HG02623 (cell line): ENCODE data around the gene RNF223.
A peak's percentile ranks its signal among the peaks of the same experiment; 100 is the strongest.

Source experiments
- ATAC-seq: cut with Tn5 transposase; IDR thresholded peaks from one replicate; pipeline ENCODE4 v1.9.1; 2021; ENCODE audit warnings: moderate library complexity; ENCODE audit not compliant: unreplicated experiment

RNF223 gene

DNA sequence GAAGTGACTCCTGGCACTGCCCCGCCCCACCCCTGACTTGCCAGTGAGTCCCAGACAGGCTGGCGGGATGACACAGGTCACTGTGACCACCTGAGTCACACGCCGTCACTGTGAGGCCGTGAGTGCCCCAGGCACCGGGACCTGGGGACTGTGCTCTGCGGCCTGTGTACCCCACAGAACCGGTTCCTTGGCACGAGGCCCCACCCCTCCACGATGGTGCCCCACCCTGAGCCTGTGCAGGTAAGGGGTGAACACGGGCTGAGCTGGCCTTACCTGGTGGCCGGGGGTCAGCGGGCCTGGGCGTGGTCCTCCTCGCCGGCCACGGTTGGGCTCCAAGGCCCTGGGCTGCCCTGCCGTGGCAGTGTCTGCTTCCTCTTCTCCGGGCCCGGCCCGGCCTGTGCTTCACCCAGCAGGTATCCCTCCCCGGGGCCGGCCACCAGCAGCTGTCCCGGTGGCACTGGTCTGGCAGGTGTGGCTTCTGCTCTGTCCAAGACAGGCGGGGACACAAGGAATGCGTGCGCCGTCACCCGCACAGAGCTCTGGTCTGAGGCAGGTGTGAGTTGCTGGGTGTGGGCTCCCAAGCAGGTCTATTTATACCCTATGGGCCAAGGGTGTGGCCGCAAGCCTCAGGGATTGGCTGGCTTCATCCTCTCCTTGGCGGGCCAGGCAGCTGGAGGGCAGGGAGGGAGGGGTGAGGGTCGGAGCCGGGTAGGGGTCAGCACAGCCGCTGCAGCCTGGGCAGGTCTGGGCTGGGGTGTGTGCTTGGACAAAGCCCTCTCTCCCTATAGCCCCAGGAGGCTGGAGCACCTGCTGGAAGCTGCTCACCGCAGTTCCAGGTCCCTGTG, at the start of gene RNF223:
RNF223 (minus strand) TSS at position 564 of the 845 bp plus-strand sequence. CDS start 1,740 bp downstream, outside the sequence.
- no peak for ATAC-seq

DNA sequence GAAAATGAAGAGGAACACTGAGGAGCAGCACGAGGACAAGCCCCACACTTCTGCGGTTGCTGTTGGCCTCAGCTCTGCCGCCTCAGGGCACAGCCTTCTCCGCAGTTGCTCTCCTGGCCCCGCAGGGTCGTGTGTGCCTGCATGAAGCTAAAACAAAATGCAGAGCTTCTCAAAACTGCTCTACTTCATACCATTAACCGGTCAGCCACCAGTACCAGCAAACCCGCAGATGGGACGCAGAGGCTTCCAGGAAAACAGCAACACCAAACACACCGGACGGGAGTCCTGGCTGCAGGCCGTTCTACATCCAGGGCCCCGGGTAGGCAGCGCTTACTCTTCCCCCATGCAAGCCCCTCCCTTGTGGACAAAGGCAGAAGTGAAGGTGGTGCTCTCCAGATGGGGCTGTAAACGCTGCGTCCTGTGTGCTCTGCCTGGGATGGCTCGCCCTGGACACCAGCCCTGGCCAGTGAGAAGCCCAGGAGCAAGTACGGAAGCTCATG, 48.9 kb upstream of the RNF223 start:
- ATAC-seq = no peak

DNA sequence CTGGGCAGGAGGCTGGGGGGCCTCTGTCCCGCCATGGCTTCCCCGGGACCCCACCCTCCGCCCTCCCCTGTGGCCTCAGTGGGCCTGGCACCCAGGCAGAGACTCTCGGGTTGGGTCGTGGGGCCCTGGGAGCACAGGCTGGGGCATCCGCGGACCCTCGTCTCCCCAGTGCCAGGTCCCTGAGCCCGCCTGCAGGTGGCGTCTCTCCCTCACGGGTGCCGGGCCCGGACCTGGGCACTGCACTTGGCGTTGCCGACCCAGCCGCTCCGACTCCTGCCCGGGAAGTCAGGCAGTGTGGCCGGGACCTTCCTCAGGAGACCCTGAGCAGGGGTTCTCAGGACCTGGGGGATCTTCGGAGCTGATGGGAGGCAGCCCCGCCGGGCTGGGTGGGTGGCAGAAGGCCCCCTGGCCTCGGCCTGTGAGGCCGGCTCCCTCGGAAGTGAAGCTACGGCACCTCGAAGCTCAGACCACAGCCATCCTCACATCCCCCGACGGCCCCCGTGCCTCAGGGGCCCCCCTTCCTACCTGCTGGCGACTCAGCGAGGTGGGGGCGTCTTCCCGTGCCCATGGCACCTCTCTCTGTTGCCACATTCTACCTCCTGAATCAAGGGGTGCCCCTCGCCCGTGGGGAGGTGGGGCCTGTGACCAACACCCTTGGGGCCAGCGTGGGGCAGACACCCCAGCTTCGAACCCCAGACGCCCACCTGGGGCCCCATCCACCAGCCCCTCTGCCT, 48.1 kb upstream of the RNF223 start:
- no peak for ATAC-seq

DNA sequence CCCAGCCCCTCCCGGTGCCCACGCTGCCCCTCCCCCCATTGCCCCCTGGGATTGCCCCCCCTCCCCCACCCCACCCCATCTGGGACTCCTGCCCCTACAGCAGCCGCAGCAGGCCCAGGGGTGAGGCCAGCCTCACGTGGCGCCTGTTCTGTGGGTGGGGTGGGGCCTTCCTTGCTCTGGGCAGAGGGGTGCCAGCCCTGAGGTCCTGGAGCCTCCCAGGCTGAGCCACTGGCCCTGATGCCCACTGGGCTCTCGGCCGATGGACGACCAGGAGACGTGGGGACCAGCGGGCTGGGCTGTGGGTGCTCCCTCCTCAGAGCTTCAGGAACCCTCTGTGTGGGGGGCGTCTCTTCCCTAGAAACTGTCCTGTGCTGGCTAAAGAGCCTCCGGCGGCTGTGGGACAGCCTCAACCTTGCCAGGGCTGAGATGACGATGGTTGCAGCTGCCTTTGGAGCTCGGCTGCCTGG, 47.5 kb upstream of the RNF223 start:
- ATAC-seq = no peak

DNA sequence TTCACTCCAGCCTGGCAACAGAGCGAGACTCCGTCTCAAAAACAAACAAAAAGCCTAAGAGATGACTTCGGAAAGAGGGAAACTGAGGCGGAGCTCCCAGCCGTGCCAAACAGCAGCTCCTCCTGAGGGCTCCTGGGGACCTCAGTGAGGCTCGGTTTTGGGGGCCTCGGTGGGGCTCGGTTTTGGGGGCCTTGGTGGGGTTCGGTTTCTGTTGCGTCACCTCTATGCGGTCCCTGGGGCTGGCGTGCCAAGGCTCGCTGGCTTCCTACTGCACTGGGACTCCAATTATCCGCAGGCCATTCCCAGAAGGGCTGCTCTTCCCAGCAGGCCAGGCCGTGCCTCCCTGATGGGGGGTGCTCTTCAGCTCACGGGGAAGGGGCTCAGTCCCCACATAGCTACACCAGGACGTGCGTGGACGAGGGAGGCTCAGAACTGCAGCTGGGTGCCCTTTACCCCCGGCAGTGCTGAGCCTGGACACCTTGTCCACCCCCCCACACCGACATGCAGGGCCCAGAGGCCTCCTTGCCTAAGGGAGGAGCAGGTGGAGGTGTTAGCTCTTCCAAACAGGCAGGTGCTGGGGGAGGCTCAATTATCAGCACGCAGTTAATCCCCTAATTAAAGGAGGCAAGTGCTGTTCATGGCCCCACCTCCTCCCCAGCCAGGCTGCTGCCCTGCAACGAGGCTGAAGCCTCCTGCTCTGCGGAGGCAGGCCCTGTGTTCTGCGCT, 46.9 kb upstream of the RNF223 start:
- ATAC-seq = no peak

DNA sequence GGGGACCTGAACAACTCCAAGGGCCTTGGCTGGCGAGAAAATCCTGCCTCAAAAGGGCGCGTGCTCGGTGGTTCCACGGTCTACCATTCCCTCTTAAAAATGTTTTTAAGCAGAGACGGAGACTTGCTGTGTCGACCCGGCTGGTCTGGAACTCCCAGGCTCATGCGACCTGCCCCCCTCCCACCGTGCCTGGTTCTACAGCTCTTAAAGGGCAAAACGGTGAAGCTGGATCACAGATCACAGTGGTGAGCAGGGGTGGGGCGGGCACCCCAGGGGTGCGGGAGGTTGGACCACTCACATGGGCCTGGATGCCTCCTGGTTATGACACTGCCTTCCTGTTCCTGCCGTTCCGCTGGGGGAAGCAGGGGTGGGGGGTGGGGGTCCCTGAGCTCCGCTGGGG, 46.0 kb upstream of the RNF223 start:
- ATAC-seq = no peak

DNA sequence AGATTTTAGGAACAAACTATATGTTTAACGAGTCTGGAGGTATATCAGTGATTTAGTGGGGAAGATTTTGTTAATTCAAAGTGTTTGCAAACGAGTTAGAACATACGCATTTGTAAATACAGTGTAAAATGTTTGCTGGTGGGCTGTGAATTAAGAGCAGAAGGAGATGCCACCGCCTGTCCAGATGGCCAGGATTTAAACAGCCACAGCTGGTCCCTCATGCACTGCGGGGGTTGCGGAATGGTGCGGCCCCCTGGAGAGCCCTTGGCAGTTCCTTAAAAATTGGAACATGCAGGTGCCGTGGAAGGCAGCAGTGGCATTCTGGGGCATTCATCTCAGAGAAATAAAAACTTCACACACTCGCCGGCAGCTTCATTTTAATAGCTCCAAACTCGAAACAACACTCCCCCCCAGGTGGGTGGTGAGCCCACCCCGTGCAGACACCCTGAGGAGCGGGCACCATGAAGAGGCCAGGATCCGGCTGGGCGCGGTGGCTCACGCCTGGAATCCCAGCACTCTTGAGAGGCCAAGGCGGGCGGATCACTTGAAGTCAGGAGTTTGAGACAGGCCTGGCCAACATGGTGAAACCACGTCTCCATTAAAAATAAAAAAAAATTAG, 45.3 kb upstream of the RNF223 start:
- no peak for ATAC-seq

DNA sequence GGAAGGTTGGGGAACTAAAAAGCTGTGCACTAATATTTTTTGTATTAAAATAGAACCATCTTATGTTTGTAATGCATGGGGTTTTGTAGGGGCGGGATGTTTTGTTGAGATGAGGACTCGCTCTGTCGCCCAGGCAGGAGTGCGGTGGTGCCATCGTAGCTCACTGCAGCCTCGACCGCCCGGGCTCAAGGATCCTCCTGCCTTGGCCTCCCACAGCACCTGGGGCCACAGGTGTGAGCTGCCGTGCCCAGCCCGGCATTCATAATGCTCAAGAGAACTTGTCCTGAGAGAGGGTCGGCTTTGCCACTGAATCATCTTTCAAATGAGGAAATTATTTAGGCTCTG, 44.7 kb upstream of the RNF223 start:
- ATAC-seq = no peak

DNA sequence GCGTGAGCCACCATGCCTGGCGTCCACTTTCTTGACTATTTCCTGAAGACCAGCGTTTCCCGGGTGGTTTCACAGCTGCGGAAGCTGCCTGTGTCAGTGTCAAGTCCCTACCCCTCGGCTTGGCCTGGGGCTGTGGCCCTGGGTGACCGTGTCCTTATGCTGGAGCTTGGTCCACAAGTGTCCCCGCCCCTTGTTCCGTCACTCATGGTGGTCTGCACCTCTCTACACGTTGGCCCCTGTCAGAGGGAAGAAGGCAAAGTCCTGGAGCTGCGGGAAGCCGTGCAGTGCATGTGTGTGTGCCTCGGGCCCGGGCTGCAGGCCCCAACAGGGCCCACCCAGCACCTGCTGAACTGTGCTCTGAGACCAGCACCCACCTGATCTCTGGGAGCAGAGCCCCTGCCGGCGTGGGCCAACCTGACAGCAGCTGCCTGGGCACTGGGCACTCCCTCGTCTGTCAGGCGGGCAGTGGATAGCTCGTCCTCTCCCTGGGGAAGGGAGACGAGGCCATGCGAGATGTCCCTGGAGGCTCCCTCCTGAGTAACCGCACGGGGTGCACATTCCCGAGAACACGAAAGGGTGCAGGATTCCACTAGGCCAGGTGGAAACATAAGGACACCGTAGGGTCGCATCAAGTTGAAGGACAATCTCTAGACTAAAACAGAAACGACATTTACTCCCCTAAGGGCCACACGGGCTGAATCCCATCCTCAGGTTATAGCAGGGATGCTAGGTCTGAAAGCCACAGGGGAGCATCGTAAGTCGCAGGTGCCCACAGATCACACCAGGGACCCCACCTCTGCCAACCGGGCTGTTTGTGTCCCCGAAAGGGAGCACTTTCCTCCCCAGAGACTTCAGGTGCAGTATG, 44.1 kb upstream of the RNF223 start:
- no peak for ATAC-seq

DNA sequence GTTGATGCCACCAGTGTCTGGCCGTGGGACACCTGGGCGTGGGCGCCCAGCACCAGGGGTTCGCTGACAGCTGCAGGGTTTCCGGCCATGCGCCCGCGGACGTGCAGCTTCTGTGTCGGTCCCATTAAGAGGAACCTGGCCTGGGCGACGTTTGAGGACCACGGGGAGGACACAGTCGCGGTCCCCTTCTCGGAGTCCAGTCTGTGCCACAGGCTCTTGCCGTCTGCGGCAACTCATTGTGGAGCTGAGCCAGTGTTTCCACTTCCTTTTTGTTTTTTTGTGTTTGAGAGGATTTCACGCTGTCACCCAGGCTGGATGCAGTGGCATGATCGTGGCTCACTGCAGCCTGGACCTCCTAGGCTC, 43.3 kb upstream of the RNF223 start:
- ATAC-seq = no peak

DNA sequence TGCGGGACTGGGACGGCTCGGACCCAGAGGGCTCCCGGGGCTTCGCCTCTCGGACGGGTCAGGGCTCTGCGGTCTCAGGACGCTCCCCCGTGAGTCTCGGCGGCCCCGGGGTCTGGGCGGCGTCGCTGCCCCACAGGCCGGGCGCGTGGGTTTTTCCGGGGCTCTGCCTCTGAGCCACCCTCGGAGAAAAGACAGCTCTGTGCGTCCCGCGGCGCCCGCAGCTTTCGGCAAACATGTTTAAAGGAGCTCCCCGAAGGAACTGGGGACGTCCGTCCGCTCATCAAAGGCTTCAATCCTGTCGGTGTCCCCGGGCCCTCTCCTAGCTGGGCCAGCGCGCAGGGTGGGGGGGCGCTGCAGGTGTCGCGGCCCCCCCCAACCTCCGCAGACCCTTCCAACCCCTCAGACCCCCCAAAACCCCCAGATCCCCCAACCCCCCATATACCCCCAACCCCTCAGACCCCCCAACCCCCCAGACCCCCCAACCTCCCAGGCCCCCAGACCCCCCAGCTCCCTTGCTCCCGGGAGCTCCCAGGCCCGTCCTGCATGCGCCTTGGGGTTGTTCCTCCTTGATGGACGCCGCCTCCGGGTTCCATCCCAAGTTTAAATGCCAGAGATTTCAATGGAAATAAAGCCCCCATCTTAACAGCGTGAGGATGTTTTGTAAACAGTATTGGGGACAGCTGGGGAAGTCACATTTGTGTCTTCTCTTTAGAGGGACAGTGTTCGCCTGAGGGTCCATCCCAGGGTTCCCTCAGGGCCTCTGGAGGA, 42.8 kb upstream of the RNF223 start:
- ATAC-seq = no peak

DNA sequence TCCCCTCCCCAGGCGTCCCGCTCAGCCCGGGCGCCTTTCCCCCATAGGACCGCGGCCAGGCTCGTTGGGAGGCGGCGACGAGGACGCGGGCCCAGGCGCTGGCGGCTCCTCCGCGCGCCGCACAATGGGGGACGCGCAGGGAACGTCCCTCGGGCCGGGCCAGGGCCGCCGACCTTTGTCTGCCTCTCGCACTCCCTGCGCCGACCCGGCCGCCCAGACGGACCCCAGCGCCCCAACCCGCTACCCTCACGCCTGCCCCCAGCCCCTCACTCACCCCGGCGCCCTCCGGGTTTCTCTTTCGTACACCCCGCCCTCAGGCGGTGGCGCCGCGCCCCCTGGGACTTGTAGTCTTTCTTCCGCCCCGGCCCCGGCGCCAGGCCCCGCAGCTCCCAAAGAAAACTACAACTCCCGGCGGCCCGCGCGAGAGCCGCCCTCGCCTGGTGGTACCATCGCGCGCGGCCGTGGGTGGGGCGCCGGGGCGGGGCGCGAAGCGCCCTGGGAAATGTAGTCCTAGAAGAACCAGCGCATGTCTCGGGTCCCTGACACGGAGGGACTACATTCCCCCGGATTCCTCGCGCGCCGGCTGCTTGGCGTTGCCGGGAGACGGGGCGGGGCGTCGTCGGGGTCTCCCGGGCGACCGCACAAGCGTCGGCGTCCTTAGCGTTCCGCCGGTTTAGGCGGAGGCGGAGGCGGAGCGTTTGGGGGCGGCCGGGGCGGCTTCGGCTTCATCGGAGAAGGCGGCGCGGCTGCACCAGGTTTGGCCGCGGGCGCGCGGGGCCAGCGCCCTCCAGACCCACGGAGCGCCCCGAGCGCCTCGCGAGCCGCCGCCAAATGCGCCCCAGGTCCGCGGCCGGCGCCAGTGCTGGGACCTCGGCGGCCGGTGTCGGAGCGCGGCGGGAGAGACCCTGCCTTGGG, 41.9 kb upstream of the RNF223 start, which contains the start of gene C1orf159:
C1orf159 (minus strand) TSS at position 304 of the 915 bp plus-strand sequence. CDS start 24,546 bp downstream, outside the sequence.
- ATAC-seq = peak; percentile 91

DNA sequence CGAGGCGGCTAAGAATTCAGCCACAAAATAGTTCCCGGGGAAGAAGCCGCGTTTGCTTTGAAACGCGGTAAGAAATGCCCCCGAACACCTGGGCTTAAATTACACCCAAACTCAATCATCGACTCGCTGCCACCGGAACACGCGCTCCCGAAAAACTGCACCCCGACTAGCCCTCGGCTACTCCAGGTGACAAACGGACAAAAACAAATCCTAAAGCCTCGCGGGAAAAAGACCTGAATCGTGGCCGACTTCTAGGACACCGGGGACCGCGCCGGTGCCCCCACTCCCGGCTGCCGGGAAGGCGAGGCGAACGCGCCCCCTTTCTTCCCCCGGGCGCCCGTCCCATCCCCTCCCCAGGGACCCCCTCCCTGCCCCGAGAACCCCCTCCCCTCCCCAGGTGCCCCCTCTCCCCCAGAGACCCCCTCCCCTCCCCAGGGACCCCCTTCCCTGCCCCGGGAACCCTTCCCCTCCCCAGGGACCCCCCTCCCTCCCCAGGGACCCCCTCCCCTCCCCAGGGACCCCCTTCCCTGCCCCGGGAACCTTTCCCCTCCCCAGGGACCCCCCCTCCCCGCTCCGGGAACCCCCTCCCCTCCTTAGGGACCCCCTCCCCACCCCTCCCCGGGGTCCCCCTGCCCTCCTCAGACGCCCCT, 41.2 kb upstream of the RNF223 start:
- no peak for ATAC-seq

DNA sequence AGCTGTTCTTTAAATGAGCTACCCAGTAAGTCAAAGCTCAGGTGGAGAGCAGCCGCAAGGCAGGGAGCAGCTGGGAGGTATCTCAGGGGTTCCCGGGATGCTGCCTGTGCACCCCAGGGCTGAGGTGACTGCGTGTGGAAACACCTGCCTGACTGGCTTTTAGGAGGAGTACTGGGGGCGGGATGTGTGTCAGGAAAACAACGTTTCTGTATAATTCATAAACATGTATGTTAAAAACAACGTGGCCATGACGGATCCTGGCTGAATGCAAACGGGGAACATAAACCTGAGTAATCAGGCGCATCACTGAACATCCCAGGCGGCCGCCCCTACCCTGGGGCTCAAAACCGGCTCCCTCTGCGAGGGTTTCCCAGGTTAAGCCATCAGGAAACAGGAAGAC, 40.3 kb upstream of the RNF223 start:
- ATAC-seq = no peak

DNA sequence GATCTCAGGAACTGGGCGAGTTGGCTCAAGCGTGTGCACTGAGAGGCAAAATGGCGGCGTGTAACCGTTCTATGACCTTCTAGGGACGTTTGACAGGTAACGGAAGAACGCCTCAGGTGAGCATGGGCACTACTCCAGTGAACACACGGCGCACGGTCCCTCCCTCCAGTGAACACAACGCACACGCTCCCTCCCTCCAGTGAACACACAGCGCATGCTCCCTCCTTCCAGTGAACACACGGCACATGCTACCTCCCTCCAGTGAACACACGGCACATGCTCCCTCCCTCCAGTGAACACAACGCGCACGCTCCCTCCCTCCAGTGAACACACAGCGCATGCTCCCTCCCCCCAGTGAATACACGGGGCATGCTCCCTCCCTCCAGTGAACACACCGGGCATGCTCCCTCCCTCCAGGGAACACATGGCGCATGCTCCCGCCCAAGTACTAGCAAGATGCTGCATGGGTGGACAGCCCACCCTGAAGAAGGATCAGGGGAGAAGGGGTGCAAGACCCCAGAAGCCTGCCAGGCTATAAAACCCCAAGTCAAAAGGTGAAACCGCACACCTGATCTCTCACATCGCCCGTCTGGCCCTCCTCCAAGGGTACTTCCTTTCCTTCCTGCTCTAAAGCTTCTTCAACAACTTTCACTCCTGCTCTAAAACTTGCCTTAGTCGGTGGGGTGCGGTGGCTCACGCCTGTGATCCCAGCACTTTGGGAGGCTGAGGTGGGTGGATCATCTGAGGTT, 38.3 kb upstream of the RNF223 start:
- ATAC-seq = no peak

DNA sequence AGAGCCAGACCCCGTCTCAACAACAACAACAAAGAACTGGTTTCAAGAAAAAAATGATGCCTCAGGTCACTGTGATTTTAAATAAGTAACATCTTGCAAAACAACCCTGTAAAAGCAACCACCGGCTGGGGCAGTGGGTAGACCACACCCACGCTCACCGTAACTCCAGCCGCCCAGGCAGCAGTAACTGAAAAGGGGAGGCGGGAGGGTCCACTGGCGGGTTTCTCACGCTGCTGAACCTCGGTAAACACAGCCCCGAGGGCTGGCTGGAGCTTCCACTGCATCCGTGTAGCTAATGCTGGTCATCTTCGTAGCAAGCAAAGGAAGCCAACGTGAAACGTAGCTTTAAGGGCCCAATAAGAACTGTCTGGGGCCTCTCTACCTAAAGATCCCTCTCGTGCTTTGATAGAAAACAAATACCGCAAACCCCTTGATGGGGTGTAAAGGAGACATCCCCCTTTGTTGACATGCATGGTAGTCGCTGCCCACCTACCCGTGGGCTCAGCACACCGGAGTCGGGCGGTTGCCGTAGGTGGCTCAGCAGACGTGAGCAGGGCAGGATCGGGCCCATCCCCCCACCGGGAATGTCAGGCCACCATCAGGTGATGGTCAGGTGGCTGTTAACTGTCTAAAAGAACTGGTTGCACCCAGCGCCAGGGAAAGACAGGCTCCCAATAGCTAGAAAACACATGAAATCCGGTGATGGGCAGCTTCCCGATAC, 37.6 kb upstream of the RNF223 start:
- no peak for ATAC-seq
